HG03159 (cell line): ENCODE measurements around the gene SYNJ2.

Experiments used
- ATAC-seq: cut with Tn5 transposase; IDR thresholded peaks from one replicate; pipeline ENCODE4 v1.9.1; 2021; ENCODE audit warnings: mild to moderate bottlenecking, moderate library complexity; ENCODE audit not compliant: unreplicated experiment

Gene SYNJ2

GRCh38 chr6:158076548-158076947, 94.9 kb downstream of the SYNJ2 start:
- no peak for ATAC-seq

DNA sequence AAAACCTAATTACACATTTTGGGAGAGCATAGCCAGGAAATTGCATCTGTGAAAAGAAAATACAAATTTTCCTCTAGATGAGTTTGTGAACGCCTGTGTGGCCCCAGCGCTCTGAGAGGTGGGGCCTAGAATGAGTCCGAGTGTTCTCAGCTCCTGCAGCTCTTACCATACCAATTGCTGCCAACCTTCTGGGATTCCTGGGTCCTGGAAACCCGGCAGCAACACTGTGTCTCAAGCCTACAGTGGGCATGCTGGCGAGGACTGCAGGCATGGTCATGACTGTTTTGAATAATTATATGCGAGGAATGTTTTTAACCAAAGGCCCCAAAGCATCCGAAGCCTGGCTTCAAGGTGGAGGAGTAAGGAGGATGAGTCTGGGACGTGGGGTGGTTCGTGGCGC, 96.0 kb downstream of the SYNJ2 start:
- ATAC-seq = no peak

DNA sequence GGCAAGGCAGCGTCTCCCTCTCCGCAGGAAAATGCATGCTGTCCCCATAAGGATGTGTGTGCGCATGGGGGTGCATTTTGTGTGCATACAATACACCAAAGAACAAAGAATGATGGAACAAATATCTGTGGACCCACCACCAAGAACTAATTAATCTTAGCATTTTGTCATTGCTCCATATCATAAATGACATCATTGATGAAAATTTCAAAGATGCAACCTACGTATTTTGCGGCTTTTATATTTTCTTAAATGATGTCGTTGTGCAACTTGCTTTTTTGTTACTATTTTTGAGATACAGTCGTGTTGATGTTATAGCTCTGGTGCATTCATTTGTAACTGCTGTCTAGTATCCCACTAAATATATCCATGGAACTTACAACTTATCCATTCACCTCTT, 96.7 kb downstream of the SYNJ2 start:
- ATAC-seq = no peak

GRCh38 chr6:158080849-158081656, 99.4 kb downstream of the SYNJ2 start:
- ATAC-seq = no peak

DNA sequence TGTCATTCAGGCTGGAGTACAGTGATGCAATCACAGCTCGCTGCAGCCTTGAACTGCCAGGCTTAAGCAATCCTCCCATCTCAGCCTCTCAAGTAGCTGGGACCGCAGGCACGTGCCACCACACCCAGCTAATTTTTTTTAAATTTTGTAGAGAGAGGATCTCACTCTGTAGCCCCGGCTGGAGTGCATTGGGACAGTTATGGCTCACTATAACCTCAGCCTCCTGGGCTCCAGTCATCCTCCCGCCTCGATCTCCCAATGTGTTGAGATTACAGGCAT, 99.9 kb downstream of the SYNJ2 start:
- ATAC-seq = no peak

GRCh38 chr6:158083455-158084325, 102.0 kb downstream of the SYNJ2 start:
- no peak for ATAC-seq

GRCh38 chr6:158085261-158086053, 103.8 kb downstream of the SYNJ2 start:
- ATAC-seq = no peak

DNA sequence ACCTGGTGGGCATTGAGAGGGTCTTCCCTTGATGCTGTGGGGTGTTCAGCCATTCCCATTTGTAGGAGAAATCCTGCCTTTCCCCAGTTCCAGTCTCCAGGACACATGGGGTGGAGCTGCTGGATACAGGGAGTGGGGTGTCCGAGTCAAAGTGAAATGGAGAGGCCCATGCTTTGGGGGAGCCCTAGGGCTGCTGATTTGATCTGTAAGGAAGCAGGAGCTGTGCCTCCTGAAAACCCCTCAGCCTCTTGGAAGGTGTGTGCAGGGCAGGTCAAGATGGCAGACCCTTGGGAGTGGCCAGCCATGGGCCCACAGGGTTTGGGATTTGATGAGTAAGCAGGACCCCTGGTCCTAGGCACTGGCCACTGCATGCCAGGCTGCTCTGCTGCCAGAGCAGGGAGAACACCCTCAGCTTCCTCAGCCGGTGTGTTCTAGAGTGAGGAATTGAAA, 104.4 kb downstream of the SYNJ2 start:
- peak; percentile 64 for ATAC-seq

DNA sequence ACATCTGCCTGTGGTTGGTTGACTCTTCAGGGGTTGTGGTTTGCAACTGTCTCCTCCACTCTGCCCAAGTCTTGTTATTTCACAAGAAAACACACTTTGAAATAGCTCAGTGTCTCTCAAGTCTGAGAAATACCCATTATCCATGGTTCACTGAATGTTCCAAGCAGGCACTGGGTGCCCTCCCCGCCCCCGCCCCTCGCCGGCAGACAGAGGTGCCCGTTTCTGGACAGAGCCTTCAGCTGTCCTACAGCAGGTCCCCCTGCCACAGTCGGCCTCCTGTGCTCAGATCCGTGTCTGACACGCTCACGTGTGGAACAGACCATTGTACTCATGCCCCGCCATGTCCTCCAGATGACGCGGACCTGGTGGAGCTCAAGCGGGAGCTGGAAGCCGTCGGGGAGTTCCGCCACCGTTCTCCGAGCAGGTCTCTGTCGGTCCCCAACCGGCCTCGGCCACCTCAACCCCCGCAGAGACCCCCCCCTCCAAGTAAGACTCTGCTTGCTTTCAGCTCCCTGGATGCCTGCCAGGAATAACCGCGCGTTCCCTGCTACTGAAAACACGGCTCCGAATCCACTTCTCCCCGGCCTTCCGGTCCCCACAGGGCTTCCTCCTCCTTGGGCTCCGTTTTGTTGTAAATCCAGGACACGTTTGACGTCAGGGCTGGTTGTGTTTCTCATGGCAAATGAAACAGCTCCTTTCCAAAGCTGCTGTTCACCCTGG, 105.0 kb downstream of the SYNJ2 start:
- no peak for ATAC-seq

GRCh38 chr6:158087224-158087867, 105.7 kb downstream of the SYNJ2 start:
- ATAC-seq = no peak

DNA sequence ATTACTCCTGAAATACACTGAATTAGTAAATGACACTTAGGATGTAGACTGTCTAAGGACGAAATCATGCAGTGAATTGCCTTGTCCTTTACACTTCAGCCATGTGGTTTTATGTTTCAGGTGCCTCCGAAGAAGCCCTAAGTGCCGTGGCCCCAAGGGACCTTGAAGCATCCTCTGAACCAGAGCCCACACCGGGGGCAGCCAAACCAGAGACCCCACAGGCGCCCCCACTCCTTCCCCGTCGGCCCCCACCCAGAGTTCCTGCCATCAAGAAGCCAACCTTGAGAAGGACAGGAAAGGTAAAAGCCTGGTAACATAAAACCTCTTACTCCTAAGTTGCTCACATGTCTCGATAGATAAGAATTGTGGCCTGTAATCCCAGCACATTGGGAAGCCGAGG, 111.1 kb downstream of the SYNJ2 start:
- ATAC-seq = no peak

DNA sequence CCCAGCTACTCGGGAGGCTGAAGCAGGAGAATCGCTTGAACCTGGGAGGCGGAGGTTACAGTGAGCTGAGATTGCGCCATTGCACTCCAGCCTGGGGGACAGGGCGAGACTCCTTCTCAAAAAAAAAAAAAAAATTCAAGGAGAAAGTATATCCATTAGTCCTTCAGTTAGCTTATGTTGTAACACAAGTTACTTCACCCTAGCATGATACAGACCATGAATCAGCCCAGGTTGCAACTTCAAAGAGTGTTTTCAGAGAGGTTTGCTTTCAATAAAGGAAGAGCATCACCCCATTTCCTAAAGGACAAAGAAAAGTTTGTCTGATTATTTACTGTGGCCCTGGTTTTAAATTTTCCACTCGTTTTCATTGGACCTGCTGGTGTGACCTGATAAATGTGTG, 113.4 kb downstream of the SYNJ2 start:
- ATAC-seq = no peak

DNA sequence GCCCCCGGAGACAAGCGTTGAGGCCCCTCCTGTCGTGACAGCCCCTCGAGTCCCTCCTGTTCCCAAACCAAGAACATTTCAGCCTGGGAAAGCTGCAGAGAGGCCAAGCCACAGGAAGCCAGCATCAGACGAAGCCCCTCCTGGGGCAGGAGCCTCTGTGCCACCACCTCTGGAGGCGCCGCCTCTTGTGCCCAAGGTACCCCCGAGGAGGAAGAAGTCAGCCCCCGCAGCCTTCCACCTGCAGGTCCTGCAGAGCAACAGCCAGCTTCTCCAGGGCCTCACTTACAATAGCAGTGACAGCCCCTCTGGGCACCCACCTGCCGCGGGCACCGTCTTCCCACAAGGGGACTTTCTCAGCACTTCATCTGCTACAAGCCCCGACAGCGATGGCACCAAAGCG, 114.0 kb downstream of the SYNJ2 start:
- ATAC-seq = no peak

DNA sequence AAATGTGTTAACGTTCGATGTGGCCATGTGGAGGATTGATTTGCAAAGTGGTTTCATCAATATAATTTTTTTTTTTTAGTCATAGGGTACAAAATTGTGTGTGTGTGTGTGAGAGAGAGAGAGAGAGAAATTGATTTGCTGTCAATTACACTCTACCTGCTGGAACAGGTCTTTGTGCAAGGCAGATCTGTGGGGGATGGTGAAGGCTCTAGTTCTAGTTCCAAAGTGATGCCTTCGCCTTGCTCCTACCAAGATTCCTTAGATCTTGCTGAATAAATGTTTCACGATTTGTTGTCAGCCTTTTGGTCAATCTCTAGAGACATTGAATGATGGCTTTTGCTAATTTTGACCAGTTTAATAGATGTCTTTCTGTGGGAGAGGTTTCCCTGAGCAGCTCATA, 121.6 kb downstream of the SYNJ2 start:
- ATAC-seq = no peak

DNA sequence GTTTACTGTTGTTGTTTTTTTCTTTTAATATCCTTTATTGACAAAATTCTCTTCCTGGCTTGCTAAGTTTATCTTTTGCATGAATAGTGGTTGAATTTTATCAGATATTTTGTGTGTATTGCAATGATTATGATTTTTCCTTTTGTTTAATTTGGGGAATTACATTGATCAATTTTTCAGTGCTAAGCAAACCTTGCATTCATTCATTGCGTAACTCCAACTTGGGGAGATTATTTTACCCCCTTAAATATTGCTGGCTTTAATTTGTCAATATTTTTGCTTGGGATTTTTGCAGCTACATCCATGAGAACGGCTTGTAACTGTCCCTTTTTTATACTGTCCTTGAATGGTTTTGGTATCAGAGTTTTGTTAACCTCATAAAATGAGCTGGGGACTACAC, 123.0 kb downstream of the SYNJ2 start:
- no peak for ATAC-seq

DNA sequence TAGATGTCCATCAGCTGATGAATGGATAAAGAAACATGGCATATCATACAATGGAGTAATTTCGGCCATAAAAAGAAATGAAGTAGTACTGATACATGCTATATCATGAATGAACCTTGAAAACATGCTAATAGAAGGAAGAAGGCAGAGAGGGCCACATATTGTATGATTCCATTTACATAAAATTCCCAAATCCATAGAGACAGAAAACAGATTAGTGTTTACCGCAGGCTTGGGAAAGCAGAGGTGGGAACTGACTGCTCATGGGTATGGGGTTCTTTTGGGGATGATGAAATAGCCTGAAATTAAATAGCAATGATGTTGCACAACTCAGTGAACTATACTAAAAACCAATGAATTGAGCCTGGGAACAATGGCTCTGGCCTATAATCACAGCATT, 128.1 kb downstream of the SYNJ2 start:
- ATAC-seq = no peak

DNA sequence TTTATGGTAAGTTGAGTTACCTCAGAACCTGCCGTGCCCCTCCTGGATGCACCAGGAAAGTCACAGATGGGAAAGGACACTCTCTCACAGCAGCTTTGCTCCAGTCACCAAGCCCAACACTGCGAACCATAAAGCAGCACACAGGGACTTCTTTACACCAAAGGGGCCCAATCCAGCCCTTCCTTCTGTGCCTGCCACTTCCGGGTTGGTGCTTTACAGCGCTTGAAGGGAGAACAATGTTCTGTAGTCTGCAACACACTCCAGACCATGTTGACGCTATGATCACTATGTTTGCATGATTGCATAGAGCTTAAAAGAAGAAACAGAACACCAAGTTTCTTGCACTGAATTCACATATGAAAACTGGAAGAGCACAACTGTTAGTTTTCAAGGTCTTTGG, 129.3 kb downstream of the SYNJ2 start:
- ATAC-seq = no peak

GRCh38 chr6:158111987-158112386, 130.3 kb downstream of the SYNJ2 start:
- no peak for ATAC-seq

DNA sequence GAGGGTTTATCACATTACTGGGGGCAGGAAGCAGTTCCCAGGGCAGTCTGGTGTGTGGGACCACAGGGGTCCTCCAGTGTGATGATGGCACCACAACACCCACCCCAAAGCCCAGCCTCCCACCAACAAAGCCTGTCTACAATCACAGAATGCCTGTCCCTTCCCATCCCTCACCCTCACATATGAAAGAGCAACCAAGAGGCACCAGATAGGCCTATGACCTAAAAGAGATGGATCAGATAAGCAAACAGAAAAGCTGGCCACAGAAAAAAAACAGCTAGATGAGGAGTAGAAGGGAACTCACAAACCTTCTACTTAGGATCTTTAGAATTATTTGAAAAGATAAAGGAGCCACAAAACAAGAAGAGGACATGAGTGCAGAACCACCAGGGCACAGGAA, 132.1 kb downstream of the SYNJ2 start:
- no peak for ATAC-seq

GRCh38 chr6:158115102-158115501, 133.4 kb downstream of the SYNJ2 start:
- ATAC-seq = no peak
